Epithelial cell of esophagus (primary cell): ENCODE measurements around the gene SLC48A1.

Source experiments
- DNase-seq: peaks from one replicate; pipeline ENCODE4 v3.0.0; 2010; ENCODE audit warnings: low read depth
- H3K4me3 ChIP-seq: 2 replicates; pipeline ENCODE4 v1.5.1; 2011; ENCODE audit warnings: mild to moderate bottlenecking, low read length, control low read depth
- TF ChIP-seq, protein P1 (sequence below): IDR thresholded peaks from 2 replicates; pipeline ENCODE4 v1.5.1; 2011; ENCODE audit warnings: low read depth, mild to moderate bottlenecking, low read length, control low read depth, inconsistent platforms; ENCODE audit not compliant: insufficient read depth; ENCODE audit errors: missing control alignments

The SLC48A1 gene

DNA sequence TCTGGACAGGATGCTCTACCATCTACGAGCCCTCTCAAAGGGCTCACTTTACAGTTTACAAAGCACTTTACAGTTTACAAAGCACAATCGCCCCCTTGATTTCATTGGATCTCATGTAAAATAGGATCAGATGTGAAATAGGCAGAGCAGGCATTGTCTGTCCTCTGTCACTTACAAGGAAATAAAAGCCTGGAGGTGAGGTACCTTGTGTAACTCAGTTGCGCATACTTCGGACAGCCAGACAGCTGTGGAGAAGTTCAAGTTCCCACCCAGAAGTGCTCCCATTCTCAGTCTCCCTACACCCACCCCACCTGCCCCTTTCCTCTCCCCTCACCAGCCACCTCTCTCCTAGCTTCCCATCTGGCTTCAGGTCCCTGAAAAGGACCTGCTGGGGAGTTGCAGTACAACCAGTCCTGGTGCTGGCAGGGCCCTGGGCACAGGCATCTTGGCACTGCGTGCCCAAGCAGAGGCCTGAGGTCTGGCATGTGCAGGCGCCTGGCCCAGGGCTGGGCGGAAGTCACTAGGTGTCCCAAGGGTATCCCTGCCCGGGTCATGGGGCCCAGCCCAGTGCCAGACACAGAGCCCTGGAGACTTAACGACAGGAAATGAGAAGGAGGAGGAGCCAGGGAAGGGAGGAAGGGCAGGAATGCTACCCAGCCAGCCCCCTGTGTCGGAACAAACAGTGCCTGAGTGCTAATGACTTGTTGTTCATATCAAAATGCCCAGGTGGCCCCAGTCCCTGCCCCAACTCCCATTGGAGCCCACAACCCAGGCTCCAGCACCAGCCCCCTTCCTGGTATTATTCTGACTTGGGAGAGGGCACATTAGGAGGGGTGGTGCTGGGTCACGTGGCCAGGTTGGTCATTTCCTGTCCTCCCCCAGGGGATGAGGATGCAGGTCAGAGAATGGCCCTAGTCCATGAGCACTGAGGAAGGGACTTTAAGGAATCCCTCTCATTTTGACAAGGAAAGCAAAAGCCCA is 19.7 kb upstream of the SLC48A1 start:
- no peak overlapping the region for H3K4me3 ChIP-seq
- DNase-seq, result peak; percentile 58
- TF ChIP-seq, protein P1, sequence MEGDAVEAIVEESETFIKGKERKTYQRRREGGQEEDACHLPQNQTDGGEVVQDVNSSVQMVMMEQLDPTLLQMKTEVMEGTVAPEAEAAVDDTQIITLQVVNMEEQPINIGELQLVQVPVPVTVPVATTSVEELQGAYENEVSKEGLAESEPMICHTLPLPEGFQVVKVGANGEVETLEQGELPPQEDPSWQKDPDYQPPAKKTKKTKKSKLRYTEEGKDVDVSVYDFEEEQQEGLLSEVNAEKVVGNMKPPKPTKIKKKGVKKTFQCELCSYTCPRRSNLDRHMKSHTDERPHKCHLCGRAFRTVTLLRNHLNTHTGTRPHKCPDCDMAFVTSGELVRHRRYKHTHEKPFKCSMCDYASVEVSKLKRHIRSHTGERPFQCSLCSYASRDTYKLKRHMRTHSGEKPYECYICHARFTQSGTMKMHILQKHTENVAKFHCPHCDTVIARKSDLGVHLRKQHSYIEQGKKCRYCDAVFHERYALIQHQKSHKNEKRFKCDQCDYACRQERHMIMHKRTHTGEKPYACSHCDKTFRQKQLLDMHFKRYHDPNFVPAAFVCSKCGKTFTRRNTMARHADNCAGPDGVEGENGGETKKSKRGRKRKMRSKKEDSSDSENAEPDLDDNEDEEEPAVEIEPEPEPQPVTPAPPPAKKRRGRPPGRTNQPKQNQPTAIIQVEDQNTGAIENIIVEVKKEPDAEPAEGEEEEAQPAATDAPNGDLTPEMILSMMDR, result no peak

DNA sequence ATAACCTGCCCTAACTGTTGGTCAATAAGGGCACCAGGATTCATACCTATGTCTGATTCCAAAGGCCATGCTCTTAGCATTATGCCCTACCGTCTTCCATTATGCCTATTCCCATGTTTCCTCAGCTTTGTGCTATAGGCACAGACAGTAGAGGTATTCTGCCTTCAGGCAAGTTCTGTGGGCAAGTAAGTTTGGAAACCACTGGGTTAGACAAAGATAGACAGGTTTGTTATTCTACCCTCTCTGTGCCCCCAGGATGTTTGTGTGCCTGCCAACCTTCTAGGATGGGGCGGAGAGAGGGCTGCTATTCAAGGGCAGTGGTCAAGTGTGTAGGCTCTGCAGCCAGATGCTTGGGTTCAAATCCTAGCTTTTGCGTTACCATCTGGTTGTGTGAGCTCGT is 18.9 kb upstream of the SLC48A1 start:
- TF ChIP-seq, protein P1, result no peak
- DNase-seq, result peak; percentile 61
- H3K4me3 ChIP-seq, result no peak overlapping the region

DNA sequence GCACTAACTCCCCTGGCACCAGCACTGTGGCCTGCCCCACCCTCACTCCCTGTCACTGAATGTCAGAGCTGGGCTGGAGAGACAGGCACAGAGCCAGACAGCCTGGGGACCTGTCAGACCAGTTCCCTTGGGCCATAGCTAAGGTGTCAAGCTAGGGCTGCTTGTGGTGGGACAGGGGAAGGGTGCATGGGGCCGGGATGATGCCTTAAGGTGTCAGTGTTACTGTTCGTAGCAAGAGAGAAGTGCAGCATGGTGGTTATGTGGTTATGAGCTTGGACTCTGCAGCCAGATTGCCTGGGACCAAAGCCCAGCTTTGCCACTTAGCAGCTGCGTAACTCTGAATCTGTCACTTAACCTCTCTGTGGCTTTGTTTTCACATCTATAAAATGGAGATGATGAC is 18.2 kb upstream of the SLC48A1 start:
- H3K4me3 ChIP-seq, result no peak overlapping the region
- DNase-seq, result no peak
- TF ChIP-seq, protein P1, result no peak

DNA sequence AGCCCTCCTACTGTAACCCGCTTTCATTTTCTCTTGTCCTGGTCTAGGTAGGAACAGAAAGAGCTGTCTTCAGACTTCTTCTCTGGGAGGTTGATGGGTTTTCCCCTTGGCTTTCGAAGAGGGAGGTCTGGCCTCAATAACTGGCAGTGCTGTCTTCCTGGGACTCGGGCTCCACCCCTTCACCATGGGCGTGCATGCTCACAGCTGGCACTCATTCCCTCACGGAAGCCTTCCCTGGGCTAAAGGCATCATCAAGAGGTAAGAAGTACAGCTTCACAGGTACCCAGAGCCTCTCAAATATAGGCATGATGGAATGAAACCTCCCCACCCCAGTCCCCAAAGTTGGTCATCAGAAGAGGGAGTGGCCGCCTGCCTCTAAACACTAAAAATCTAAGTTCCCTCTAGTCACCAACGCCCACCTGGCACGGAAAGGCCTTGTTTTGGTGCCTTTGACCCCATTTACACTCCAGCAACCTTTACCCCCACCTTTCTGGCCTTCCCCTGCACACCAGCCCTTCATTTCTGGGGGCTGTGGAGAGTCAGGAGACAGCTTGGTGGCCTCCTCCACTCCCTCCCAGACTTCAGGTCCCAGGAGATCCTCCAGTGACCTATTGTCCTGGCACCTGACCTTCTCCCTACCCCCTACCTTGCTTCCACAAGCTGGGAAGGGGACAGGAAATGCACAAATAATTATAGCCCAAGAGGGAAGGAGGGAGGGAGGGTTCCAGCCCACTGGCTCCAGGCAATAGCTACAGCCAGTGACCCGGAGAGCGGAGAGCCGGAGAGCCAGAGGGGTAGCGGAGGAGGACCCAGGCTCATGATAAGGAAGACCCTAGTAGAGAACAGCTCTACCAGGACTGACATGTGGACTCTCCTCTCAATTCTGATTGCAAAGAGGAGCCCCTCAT is 17.1 kb upstream of the SLC48A1 start:
- DNase-seq, result no peak
- H3K4me3 ChIP-seq, result no peak overlapping the region
- TF ChIP-seq, protein P1, result no peak

DNA sequence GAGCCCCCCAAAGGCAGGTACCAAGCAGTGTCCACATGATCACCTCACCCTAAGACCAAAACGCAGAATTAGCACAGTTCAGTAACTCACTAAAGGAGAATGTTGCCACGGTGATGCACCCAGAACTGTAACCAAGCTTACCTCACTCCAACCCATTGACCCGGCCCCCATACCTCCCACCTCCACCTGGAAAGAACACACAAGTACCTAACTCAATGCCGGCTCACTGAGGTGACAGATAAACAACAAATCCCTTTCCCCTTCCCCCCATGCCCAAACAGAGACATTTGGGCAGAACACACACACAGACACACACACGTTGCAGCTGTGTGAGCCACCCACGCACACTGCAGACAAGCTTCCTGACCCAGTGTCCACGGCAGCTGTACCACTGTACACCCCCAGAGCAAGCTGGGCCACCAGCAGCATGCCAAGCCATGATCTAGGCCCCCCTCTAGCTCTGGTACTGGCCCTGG is 15.6 kb upstream of the SLC48A1 start:
- no peak for DNase-seq
- TF ChIP-seq, protein P1, result no peak
- no peak overlapping the region for H3K4me3 ChIP-seq

DNA sequence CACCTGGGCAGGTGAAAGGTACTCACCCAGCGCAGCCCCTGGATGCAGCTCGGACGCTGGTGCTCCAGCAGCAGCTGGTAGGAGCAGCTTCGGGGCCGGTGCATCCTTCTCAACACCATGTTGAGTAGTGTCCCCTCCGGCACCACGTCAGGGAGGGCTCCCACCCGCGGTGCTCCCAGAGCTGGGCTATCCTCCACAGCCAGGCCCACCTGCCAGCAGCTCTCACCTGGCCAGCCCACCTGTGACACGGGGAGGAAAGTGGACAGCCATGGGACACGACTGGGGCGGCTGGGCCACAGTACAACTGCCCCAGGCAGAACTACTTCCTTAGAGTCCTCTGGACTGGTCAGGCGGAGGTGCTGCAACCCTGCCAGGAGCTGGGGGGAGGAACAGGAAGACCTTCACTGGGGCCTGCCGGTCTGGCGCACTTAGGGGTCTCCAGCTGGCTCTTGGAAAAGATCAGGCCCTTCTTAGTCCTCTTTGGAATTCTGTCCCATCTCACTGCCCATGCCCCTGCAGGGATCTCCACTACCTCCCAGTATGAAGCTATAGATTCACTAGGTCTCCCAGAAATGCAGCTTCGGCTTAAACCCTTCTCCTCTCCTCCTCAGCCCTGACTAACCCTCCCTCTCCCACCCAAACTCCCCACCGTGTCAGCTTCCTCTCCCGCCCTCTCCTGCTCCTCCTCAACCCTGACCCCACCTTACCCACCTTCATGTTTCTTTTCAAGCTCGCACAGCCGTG is 15.0 kb upstream of the SLC48A1 start:
- no peak for DNase-seq
- H3K4me3 ChIP-seq, result no peak overlapping the region
- TF ChIP-seq, protein P1, result no peak
